NCI-H2107 (cell line): ENCODE measurements around the gene IFNL1.
"Not testable (repeated sequence)": the region's sequence is repeated elsewhere in the genome, so short reads cannot be mapped to it uniquely, and the experiment has no call there.

Experiments
- DNase-seq: peaks from one replicate; lab custom pipeline; 2025; lab: John Stamatoyannopoulos, UW

The IFNL1 gene

GRCh38 chr19:39332293-39332692 is 36.1 kb downstream of the IFNL1 start:
- DNase-seq, result no peak

DNA sequence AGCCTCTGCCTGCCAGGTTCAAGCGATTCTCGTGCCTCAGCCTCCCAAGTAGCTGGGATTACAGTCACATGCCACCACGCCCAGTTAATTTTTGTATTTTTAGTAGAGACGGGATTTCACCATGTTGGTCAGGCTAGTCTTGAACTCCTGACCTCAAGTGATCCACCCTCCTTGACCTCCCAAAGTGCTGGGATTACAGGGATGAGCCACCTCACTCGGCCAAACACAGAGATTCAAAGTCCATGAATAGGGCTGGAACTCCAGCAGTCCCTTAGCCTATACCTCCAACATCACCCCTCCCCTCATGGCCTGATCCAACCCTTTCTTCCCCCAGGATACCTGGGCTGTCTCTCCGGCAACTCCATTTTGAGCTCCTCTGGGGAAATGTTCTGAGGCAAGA is 36.5 kb downstream of the IFNL1 start:
- DNase-seq, result not testable (repeated sequence)

- no peak for DNase-seq
Observed at GRCh38 chr19:39333507-39333906, 37.3 kb downstream of the IFNL1 start.

GRCh38 chr19:39334444-39334976 is 38.3 kb downstream of the IFNL1 start:
- no peak for DNase-seq

GRCh38 chr19:39335168-39335548 is 39.0 kb downstream of the IFNL1 start:
- no peak for DNase-seq

DNA sequence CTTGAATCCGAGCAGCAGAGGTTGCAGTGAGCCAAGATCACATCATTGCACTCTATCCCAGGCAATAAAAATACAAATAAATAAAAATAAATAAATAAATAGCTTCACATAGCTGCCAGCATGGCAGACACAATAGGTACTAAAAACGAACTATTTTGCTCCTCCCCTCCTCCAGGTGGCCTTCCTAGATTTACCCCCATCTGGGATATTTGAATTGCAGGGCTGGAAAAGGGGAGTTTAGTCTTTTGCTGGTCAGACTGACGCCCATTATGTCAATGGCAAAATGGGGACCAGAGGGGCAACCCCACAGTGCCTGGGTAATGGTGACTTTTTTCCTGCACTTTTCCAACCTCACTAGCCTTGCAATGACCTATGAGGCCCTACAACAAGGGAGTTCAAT is 40.3 kb downstream of the IFNL1 start:
- DNase-seq, result no peak

DNA sequence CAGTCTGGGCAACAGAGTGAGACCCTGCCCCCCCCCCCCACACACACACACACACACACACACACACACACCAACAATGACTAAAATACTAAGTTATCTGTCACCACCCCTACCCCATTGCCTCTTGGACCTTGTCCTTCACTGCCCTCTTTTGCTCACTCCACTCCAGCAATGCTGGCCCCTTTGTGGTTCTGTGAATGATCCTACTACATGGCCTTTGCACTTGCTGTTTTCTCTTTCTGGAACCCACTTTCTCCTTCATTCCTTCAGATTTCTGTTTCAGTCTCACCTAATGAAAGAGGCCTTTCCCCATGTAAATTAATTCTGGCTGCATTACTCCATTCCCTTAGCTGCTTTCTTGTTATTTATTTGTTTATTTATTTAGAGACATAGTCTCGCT is 43.5 kb downstream of the IFNL1 start:
- DNase-seq, result no peak

- DNase-seq, result not testable (repeated sequence)
Observed at GRCh38 chr19:39340156-39340555, 43.9 kb downstream of the IFNL1 start.

DNA sequence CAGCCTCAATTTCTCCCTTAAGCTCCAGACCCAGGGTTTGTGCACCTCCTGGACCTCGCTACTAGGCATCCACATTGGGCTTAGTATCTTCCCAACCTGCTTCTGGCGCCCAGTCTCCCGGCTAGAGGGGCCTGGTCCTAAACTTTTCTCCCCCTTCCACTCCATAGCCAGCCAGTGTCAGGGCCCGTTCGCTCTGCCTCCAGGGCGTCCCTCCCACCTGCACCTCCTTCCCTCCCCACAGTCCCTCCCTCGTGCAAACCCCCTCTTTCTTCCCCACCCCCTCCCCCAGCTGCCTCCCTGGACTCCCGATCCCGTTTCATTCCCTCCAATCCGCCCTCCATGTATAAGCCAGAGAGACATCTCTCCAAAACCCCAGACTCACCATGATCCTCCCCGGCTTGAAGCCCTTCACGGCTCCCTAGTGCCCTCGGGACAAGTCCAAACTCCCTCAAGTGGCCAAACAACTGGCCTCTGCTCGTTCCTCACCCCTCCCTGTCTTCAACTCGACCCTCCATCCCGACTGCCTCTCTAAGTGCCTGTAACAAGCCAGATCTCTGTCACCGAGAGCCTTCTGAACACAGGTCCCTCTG is 45.0 kb downstream of the IFNL1 start:
- DNase-seq, result no peak

DNA sequence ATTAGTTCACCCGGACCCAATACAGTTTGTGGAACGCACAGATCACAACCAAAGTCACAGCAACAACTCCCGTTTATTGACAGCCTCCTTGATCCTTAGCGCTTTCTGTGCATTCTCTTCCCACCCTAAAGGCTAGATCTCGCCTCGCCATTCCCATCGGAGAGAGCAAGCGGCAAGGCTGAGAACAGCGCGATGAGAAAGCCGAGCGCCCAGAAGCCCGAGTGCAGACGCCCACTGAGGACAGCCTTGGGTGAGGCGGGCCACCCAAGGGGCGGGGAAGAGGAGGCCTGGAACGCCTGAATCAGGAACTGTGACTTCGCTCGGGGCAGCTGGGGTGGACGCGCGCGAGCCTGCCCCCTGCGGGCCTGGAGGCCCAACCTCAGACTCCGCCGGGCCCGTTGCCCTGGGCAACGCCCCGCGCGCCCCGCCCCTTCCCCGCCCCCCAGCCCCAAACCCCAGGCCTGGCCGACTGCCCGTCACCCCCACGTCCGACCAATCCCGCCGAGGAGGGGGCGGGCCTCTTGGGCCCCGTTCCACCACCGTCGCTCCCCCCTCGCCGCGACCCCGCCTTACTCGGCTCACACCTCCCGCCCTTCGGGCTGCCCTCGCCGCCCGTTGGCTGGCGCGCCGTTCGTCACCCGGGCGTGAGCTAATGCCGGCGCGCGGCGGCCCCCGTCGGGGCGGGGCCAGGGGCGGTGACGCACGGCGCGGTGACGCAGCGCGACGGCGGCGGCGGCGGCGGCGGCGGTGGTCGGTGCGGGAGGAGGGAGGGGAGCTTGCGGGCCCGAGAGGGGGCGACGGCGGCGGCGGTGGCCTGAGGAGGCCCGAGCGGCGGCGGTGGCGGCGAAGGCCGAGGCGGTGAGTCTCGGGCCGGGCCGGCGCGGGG is 45.8 kb downstream of the IFNL1 start, which contains the start of gene SAMD4B:
SAMD4B (plus strand) TSS at position 703 of the 886 bp plus-strand sequence. CDS start 14,473 bp downstream, outside the sequence.
- DNase-seq, result peak; percentile 99

GRCh38 chr19:39342647-39343305 is 46.6 kb downstream of the IFNL1 start:
- DNase-seq, result no peak

DNA sequence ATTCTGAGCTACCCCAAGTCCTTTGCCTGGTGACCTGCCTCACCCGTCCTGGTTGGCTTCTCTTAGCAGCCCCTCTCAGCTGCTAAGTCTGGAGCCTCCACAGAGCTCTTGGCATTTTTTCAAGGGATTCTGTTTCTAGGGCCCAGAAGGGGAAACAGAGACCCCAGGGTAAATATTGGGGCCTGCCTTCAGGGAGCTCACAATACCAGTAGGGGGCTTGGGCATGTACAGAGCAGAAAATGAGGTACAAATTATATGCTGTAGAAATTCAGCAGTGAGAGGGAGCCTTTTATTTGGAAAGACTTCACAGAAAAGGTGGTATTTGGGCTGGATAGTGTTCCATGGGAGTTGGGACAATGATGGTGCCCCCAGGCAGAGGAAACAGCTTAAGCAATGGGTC is 49.7 kb downstream of the IFNL1 start:
- no peak for DNase-seq

- no peak for DNase-seq
Observed at GRCh38 chr19:39347332-39348164, 51.3 kb downstream of the IFNL1 start.
